HG03460 (cell line): ENCODE measurements around the gene TNNT2.

ENCODE experiments used
- ATAC-seq: cut with Tn5 transposase; IDR thresholded peaks from one replicate; pipeline ENCODE4 v1.9.1; 2021; ENCODE audit not compliant: unreplicated experiment

Gene TNNT2

GRCh38 chr1:201377611-201378092 is at the start of gene TNNT2:
TNNT2 (minus strand) TSS chr1:201377680; CDS start chr1:201373254, 4,426 bp downstream.
- ATAC-seq, result no peak

- no peak for ATAC-seq
Measured at GRCh38 chr1:201426479-201427310, 49.2 kb upstream of the TNNT2 start.

GRCh38 chr1:201424146-201424545 is 46.7 kb upstream of the TNNT2 start:
- ATAC-seq, result no peak

GRCh38 chr1:201423655-201424054 is 46.2 kb upstream of the TNNT2 start:
- no peak for ATAC-seq

GRCh38 chr1:201422436-201423030 is 45.1 kb upstream of the TNNT2 start:
- ATAC-seq, result no peak

GRCh38 chr1:201422026-201422425 is 44.5 kb upstream of the TNNT2 start:
- no peak for ATAC-seq

GRCh38 chr1:201421041-201421440 is 43.6 kb upstream of the TNNT2 start:
- no peak for ATAC-seq

GRCh38 chr1:201420608-201421002 is 43.1 kb upstream of the TNNT2 start:
- ATAC-seq, result no peak

- no peak for ATAC-seq
Measured at GRCh38 chr1:201419746-201420607, 42.5 kb upstream of the TNNT2 start.

- ATAC-seq, result no peak
Measured at GRCh38 chr1:201419256-201419655, 41.8 kb upstream of the TNNT2 start.

- no peak for ATAC-seq
Measured at GRCh38 chr1:201418461-201418860, 41.0 kb upstream of the TNNT2 start.

GRCh38 chr1:201414051-201414738 is 36.7 kb upstream of the TNNT2 start:
- no peak for ATAC-seq

- ATAC-seq, result no peak
Measured at GRCh38 chr1:201411292-201411691, 33.8 kb upstream of the TNNT2 start.

- ATAC-seq, result no peak
Measured at GRCh38 chr1:201409440-201409839, 32.0 kb upstream of the TNNT2 start.

- no peak for ATAC-seq
Measured at GRCh38 chr1:201408834-201409200, 31.3 kb upstream of the TNNT2 start.

- no peak for ATAC-seq
Measured at GRCh38 chr1:201408176-201408833, 30.8 kb upstream of the TNNT2 start.

- ATAC-seq, result no peak
Measured at GRCh38 chr1:201406831-201407406, 29.4 kb upstream of the TNNT2 start.

GRCh38 chr1:201405484-201405831 is 28.0 kb upstream of the TNNT2 start:
- no peak for ATAC-seq

GRCh38 chr1:201404722-201405483 is 27.4 kb upstream of the TNNT2 start:
- ATAC-seq, result no peak
